CMK (cell line): ENCODE data around the gene VGF.
"Not testable (repeated sequence)": the region's sequence is repeated elsewhere in the genome, so short reads cannot be mapped to it uniquely, and the experiment has no call there.

Experiments
- DNase-seq: peaks from one replicate; pipeline ENCODE4 v3.0.0-alpha.2; 2010; ENCODE audit warnings: low read depth

The VGF gene

DNA sequence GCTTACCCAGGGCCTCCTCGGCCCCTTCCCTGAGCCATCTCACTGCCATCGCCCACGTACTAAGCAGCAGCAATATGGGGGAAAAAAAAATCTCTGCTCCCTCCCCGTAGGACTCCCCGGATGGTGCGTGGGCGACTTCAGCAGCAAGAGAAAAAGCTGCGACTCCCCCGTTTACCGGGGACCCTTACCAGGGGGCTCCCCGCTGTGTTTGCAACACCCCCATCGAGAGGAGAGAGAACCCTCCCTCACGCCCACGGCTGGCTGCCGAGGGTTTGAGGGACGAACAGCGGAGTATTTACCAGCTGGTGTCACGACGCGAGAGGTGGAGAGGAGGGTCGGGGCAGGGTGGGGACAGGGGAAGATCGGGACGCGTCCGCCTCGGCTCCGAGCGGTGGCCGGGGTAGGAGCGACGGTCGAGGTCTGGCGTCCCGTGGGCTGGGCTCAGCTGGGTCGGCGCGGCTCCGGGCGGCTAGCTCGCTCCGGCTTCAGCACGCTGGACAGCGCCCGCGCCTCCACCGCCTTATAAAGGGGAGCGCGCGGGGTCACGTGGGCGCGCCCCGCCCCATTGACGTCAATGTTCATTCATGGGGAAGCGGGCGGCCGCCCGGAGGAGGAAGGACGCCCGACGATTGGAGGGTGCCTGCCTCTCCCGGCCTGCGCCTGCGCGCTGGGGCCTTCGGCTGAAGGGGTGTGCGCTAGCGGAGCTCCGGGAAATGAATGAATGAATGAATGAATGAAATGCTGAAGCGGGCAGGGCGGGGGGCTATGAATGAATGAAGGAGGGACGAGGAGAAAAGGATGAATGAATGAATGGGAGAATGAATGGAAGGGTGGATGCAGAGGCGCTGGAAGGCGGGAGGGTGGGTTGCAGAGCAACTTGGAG is at the start of gene VGF:
VGF (minus strand) TSS at position 495 of the 883 bp plus-strand sequence. CDS start 726 bp downstream, outside the sequence.
- DNase-seq = peak; percentile 85

GRCh38 chr7:101212014-101212413 is 46.6 kb upstream of the VGF start:
- DNase-seq = no peak

- DNase-seq = no peak
Observed at GRCh38 chr7:101211501-101211900, 46.1 kb upstream of the VGF start.

DNA sequence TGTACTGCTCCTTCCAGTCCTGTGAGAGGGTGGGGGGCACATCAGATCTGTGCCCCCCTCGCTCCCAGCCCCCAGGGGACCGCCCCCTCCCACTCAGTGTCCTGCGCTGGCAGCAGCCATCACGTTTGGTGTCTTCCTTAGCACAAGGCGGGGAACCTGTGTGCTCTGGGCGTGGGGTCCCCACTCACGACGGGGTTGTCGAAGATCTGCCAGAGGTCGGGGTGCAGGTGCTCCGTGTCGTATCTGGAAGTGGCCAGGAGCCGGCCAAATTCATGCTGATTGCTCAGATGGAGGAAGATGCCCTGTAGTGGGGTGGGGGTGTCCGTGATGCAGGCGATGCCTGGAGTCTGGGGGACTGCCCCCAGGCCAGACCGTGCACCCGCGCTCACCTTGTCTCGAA is 44.8 kb upstream of the VGF start:
- DNase-seq = no peak

DNA sequence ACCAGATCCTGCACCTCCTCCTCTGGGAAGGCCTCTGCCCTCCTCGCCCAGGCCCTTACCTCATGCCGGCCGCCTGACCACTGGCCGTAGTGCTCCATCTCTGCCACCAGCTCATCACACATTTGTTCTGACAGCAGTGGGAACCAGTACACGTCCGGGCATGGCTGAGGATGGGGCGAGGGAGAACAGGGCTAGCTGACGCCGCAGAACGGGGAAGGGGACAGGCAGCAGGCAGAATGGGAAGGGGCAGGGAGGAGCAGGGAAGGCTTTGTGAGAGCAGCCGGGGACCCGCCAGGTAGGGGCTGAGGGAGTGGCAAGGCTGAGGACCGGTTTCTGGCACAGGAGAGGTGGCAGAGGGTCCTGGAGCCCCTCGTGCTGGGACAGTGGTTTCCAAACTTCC is 43.4 kb upstream of the VGF start:
- no peak for DNase-seq

DNA sequence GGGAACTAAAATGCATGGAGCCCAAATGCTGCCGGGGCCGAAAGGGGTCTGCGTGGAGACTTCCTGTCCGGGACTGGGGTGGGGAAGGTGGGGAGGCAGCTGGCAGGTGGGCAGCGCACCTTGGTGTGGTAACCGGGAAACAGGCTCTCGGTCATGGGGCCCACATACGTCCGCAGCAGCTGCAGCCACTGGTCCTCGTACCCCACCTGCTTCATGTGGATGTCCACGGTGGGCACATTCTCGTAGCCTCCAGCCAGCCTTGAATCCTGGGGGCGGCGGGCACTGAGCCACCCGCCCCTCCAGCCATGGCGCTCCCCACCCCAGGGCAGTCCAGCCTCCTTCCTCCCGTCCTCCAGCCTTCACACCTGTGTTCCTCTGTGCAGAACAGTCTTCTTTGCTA is 42.1 kb upstream of the VGF start:
- DNase-seq = no peak

DNA sequence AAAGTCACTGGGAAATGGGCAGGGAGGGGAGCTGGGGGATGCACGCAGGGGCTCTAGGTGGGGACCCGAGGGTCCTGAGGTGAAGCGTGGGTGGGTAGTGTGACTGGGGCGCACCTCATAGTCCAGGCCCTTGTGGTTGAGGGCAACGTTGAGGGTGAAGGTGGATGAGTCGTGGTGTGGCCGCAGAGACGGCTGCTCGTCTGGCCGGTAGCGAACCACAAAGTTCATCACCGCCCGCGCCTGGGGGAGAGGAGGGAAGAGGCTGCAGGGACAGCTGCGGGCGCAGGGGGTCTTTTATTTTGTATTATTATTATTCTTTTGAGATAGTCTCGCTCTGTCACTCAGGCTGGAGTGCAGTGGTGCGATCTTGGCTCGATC is 41.3 kb upstream of the VGF start:
- DNase-seq = no peak

- DNase-seq = no peak
Observed at GRCh38 chr7:101205901-101206664, 40.7 kb upstream of the VGF start.

DNA sequence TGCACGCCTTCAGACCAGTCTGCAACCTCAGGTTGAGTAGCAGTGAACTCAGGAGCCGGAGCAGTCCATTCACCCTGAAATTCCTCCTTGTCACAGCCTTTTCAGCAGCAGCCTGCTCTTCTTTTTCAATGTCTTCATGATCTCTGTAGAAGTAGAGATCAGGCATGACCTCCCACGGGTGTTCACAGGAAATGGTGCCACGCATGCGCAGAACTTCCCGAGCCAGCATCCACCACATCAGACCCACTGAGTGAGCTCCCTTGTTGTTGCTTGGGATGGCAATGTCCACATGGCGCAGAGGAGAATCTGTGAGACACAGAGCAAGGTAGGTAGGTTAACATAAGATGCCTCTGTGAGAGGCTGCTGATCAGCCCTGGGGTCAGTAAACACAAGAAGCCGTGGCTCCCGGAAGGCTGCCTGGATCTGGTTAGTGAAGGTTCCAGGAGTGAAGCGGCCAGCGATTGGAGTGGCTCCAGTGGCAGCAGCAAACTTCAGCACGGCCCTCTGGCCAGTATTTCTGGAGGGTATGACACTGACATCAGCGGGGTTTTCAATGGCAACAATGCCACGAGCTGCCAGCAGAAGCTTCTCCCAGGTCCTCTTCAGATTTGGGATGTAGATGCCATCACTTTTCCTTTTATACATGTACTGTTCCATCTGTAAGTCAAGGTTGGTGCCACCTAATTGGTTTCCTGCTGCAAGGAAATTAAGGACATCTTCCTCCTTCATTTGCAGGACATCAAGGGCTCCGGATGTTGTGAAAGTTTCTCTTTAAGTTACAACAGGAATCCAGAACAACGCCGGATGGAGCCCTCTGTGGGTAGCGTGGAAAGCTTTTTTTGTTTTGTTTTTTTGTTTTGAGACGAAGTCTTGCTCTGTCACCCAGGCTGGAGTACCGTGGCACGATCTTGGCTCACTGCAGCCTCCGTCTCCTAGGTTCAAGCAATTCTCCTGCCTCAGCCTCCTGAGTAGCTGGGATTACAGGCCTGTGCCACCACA is 38.7 kb upstream of the VGF start:
- not testable (repeated sequence) for DNase-seq

DNA sequence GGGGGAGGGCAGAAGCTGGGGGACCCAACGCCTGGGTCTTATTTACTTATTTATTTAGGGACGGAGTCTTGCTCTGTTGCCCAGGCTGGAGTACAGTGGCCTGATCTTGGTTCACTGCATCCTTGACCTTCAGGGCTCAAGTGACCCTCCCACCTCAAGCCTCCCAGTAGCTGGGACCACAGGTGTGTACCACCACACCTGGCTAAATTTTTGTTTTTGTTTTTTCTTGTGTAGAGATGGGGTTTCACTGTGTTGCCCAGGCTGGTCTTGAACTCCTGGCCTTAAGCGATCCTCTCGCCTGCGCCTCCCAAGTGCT is 37.2 kb upstream of the VGF start:
- DNase-seq = no peak

DNA sequence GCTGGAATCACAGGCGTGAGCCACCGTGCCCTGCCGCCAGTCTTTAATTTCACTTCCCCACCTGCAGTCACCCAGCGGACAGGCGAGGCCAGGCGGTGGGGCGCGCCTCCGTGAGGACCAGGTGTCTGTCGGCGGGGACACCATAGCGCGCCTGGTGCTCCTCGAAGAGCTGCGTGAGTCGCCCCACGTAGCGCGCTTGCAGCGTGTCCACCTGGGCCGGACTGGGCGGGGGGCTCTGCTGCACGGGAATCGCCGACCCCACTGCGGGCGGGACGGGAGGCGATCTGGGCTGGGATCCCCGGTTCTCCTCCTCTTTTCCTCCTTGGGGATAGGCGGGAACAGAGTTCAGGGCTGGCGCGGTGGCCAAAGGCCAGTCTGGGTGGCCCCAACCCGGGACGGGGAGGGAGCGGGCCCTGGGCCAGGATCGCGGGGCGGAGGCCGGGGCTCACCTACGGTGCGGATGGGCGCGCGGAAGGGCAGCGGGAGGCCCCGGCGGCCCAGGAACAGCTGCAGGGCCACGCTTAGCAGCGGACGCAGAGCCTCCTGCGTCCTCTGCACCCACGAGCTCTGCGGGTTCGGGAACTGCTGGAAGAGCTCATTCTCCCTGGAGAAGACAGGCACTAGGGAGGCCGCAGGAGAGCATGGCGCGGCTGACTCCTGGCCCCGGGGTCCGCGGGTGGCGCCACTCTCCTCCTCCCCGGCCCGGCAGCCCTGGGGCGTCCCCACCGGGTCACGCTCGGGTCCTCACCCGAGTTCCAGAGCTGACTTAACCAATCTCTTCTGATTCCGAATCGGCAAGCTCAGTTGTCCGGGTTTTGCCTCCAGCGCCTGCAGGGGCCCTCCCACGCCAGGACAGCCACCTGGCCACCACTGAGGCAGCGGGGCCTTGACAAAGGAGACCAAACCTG is 36.6 kb upstream of the VGF start:
- no peak for DNase-seq

DNA sequence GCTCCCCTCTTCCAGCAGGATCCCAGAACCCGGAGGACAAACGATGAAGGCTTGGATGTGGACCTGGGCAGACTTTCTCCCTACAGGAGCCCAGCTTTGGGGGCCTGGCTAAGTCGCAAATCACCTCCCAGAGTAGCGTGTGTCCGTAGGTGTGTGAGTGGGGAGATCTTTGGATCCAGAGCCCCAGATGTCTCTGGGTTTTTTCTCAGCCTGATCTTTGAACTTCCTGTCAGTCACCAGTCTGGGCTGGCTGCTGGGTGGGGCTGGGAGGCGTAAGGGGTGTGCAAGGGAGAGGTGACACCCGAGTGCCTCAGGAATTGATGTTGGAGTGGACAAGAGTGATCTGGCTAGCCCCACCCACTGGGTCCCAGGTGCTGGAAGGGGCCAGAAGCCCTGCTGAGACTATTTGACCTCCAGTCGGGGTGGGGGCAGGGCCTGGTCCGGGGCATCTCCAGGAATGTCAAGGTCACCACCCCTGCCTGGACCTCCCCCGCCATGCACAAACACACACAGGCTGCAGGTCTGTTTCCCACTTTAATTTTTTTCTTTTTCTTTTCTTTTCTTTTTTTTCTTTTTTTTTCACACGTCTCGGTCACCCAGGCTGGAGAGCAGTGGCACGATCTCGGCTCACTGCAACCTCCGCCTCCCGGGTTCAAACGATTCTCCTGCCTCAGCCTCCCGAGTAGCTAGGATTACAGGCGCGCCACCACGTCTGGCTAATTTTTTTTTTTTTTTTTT is 35.7 kb upstream of the VGF start, which contains the start of gene MOGAT3:
MOGAT3 (minus strand) TSS at position 175 of the 738 bp plus-strand sequence. CDS start 182 bp downstream, outside the sequence.
- no peak for DNase-seq

DNA sequence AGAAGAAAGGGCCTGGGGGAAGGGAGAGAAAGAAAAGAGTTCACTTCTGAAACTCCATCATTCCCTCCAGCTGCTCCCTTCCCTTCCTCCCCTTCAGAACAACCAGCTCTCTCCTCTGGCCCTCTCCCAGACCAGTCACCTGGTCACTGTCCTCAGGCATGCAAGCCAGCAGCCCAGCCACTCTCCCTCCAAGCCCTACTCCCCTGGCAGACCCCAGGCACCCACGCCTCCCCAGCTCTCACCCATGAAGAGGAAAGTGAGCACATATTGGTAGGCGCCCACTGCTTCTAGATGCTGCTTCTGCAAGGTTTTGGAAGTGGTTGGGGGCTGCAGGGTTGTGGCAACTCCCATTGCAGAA is 35.1 kb upstream of the VGF start:
- no peak for DNase-seq

DNA sequence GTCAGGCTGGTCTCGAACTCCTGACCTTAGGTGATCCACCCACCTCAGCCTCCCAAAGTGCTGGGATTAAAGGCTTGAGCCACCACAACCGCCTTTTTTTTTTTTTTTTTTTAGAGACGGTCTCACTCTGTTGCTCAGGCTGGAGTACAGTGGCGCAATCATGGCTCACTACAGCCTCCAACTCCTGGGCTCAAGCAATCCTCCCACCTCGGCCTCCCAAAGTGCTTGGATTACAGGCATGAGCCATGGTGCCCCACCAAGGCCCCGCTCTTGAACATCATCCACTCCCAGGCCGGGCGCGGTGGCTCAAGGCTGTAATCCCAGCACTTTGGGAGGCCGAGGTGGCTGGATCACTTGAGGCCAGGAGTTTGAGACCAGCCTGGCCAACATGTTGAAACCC is 34.2 kb upstream of the VGF start:
- not testable (repeated sequence) for DNase-seq

DNA sequence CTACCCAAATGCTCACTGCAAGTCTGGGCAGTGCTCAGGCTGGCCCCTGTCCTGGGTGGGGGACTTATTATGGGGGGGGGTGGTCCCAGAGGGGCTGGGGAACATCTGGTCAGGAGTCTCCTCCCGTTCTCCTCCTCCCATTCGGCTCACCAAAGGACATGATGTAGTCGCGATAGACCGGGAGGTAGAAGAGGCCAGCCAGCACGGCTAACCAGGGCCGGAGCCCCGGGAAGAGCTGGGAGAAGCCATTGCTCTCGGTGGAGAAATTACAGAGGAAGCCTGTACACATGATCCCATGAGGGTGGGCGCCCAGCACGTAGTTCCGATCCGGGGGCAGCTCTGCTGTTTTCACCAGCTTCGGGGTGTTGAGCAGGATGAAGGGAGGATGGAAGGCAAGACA is 33.1 kb upstream of the VGF start:
- DNase-seq = no peak

DNA sequence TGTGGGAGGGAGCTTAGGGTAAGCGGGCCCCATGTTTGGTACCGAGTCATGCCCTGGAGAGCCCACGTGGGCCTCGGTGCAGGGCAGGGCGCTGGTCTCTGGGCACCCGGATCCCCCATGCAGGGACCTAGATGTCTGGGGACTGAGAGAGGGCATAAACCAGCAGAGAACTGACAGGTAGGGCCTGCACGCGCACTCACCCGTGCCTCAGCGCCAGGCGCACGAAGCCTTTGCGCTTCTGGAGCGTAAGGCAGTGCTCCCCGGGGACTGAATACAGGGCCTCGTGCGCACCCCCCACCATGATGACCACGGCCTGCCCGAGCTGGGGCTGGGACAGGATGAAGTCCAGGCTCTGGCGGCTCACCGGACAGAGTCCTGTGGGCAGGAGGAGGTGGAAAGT is 32.6 kb upstream of the VGF start:
- DNase-seq = no peak

DNA sequence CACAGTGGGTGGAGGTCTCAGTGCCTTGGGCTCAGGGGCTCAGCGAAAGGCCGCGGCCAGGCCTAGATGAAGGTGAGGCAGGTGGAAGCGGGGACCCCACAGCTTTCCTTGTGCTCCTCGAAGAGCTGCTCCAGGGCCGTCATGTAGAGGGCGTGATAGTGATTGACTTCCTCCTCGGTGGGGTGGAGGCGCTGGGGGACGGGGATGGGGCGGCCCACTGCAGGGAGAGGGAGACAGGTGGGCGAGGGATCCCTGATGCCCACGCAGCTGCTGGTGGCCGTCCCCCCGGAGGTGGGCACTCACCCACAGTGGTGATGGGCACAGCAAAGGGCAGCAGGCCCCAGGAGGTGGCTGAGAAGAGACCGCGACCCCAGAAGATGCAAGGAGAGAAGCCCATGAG is 30.5 kb upstream of the VGF start:
- no peak for DNase-seq

- DNase-seq = no peak
Observed at GRCh38 chr7:101189109-101189508, 23.7 kb upstream of the VGF start.

DNA sequence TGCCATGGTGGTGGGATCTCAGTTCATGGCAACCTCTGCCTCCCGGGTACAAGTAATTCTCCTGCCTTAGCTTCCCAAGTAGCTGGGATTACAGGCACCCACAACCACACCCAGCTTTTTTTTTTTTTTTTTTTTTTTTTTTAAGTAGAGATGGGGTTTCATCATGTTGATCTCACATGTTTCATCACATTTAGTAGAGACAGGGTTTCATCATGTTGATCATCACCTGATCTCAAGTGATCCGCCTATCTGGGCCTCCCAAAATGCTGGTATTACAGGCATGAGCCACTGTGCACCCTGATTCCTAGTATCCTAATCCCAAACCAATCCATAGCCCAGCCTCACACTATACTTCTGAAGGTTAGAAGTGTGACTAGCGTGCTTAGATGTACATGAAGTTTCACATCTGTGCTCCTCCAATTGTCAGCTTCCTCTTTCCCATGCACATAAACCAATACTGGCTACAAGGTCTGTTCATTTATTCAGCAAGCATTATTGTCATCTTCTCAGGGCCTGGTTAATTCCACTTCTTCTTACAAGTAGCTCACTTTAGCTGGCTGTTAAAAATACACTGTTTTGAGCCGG is 21.6 kb upstream of the VGF start:
- DNase-seq = no peak

DNA sequence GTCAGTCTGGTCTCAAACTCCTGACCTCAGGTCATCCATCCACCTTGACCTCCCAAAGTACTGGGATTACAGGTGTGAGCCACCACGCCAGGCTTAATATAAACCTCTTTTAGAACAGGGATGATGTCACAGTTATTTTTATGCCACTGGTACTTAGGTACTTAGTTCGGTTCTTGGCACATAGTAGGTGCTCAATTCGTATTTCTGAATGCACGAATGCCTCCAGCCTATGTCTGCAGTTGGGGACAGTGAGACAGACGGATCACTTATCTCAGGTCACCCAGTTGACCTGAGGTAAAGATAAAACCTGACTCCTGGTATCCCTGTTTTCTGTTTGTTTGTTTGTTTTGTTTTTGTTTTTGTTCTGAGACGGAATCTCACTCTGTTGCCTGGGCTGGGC is 20.8 kb upstream of the VGF start:
- DNase-seq = no peak
